HFF-Myc (cell line): Measurements from ENCODE around the gene GRIA4.
A peak's percentile ranks its signal among the peaks of the same experiment; 100 is the strongest.

ENCODE experiments used
- DNase-seq: peaks from one replicate; pipeline ENCODE4 v3.0.0-alpha.2; 2011; ENCODE audit warnings: low read depth; ENCODE audit errors: extremely low read depth
- H3K4me3 ChIP-seq: replicated peaks from 2 replicates; pipeline ENCODE4 v1.5.1; 2011; ENCODE audit warnings: low read depth, mild to moderate bottlenecking, control low read depth, low read length
- CTCF ChIP-seq: IDR thresholded peaks from 2 replicates; pipeline ENCODE4 v1.5.1; 2012; ENCODE audit warnings: mild to moderate bottlenecking, low read depth, low read length, control low read depth; ENCODE audit errors: missing control alignments

Gene GRIA4

GRCh38 chr11:105838668-105839384, 229.0 kb downstream of the GRIA4 start:
- peak; percentile 6 for DNase-seq
- no peak for TF ChIP-seq CTCF
- no peak overlapping the region for H3K4me3 ChIP-seq

GRCh38 chr11:105840391-105840790, 230.5 kb downstream of the GRIA4 start:
- DNase-seq = no peak
- TF ChIP-seq CTCF = no peak
- H3K4me3 ChIP-seq = no peak overlapping the region

- no peak for DNase-seq
- H3K4me3 ChIP-seq = no peak overlapping the region
- TF ChIP-seq CTCF = no peak
Measured at GRCh38 chr11:105852403-105852802, 242.5 kb downstream of the GRIA4 start.

- H3K4me3 ChIP-seq = no peak overlapping the region
- no peak for DNase-seq
- no peak for TF ChIP-seq CTCF
Measured at GRCh38 chr11:105854269-105854668, 244.4 kb downstream of the GRIA4 start.

GRCh38 chr11:105856954-105857353, 247.1 kb downstream of the GRIA4 start:
- DNase-seq = no peak

GRCh38 chr11:105857728-105858127, 247.9 kb downstream of the GRIA4 start:
- no peak for DNase-seq
- no peak overlapping the region for H3K4me3 ChIP-seq
- TF ChIP-seq CTCF = no peak

More at GRCh38 chr11:105856954-105857353, 247.1 kb downstream of the GRIA4 start:
- no peak overlapping the region for H3K4me3 ChIP-seq
- no peak for TF ChIP-seq CTCF

GRCh38 chr11:105858841-105859240, 249.0 kb downstream of the GRIA4 start:
- no peak for TF ChIP-seq CTCF
- no peak overlapping the region for H3K4me3 ChIP-seq
- no peak for DNase-seq
